ENCODE results near the gene REEP6. TPM values are rescaled to one million over a fixed set of nuclear protein-coding genes. Genes with fewer than 3 reads are reported as not detected.
"Not testable (repeated sequence)": the region's sequence is repeated elsewhere in the genome, so short reads cannot be mapped to it uniquely, and the experiment has no call there.

REEP6 gene
- total RNA-seq, 1 experiment from 2014 or later, result 9.2 TPM

DNA sequence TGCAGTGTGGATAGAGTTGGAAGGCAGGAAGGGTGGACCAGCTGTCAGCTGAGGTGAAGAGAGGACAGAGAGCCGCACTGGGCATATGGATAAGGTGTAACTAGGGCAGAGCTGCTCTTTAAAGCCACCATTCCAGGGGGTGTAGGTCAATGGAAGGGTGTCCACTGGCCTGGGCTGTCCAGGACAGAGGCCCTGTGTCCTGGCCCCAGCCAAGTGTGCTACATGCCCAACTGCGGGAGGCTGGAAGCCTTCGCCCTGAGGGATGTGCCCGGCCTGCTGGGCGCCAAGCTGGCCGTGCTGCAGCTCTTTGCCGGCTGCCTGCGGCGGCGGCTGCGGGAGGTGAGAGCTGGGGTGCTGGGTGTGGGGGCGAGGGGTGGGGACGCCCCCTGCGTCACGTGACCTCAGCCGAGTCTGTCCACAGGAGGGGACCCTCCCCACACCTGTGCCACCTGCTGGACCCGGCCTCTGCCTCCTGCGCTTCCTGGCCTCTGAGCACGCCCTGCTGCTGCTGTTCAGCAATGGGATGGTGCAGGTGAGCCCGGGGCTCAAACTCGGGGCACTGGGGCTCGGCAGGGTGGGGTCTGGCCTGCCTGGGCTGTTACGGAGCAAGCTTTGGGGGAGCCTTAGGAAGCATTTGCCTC, 42.6 kb downstream of the REEP6 start:
- intact Hi-C loops (cut with micrococcal nuclease; ENCODE audit: unreplicated experiment) (no loop called here), in situ Hi-C loops (cut with HindIII; ENCODE audit: low pct_unique_long_range_greater_than_20kb, low sequenced_read_pairs) (no loop called here)
- Histone ChIP-seq H3K27ac (ENCODE audit: low read length) (no peak overlapping the region), H3K4me3 (ENCODE audit: low read depth in 2 of 2, low read length in 2 of 2) (no peak overlapping the region), H3K4me1 (ENCODE audit: control insufficient read depth, insufficient read depth, low read length) (no peaks in the 10 kb centered on the region), H3K9me3 (ENCODE audit: control insufficient read depth, insufficient read depth, low read depth, low read length) (no peaks in the 10 kb centered on the region), H3K27me3 (ENCODE audit: control insufficient read depth, insufficient read depth, low read length) (no peaks in the 10 kb centered on the region), H3K36me3 (ENCODE audit: control insufficient read depth, insufficient read depth, low read length) (no peaks in the 10 kb centered on the region)
- DNase-seq (ENCODE audit: low read depth, low spot score) (no peak), ATAC-seq (peak; percentile 68)
- TF ChIP-seq SIN3A (IDR thresholded peaks at IDR 0.05; ENCODE audit: borderline replicate concordance, insufficient read depth, low read depth, low read length) (no peak), POLR2AphosphoS5 (IDR thresholded peaks at IDR 0.05; ENCODE audit: low read depth, low read length) (no peak), TCF7L2 (IDR thresholded peaks at IDR 0.05; ENCODE audit: low read depth, low read length) (no peak), CTCF (IDR thresholded peaks at IDR 0.05) (no peak)
- TF ChIP-seq, protein P1, sequence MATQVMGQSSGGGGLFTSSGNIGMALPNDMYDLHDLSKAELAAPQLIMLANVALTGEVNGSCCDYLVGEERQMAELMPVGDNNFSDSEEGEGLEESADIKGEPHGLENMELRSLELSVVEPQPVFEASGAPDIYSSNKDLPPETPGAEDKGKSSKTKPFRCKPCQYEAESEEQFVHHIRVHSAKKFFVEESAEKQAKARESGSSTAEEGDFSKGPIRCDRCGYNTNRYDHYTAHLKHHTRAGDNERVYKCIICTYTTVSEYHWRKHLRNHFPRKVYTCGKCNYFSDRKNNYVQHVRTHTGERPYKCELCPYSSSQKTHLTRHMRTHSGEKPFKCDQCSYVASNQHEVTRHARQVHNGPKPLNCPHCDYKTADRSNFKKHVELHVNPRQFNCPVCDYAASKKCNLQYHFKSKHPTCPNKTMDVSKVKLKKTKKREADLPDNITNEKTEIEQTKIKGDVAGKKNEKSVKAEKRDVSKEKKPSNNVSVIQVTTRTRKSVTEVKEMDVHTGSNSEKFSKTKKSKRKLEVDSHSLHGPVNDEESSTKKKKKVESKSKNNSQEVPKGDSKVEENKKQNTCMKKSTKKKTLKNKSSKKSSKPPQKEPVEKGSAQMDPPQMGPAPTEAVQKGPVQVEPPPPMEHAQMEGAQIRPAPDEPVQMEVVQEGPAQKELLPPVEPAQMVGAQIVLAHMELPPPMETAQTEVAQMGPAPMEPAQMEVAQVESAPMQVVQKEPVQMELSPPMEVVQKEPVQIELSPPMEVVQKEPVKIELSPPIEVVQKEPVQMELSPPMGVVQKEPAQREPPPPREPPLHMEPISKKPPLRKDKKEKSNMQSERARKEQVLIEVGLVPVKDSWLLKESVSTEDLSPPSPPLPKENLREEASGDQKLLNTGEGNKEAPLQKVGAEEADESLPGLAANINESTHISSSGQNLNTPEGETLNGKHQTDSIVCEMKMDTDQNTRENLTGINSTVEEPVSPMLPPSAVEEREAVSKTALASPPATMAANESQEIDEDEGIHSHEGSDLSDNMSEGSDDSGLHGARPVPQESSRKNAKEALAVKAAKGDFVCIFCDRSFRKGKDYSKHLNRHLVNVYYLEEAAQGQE (IDR thresholded peaks at IDR 0.05; ENCODE audit: insufficient read depth in 1 of 2, low read depth in 2 of 2, low read length in 1 of 2), result no peak
- ChIA-PET CTCF (no interaction called here), POLR2A (no interaction called here)
- no TSS peak for BruUV-seq (replicated peaks)

GRCh38 chr19:1534972-1535371, 44.0 kb downstream of the REEP6 start:
- Histone ChIP-seq H3K9me3 (ENCODE audit: control insufficient read depth, insufficient read depth, low read depth, low read length) (no peaks in the 10 kb centered on the region), H3K4me1 (ENCODE audit: control insufficient read depth, insufficient read depth, low read length) (no peaks in the 10 kb centered on the region), H3K4me3 (ENCODE audit: low read depth in 2 of 2, low read length in 2 of 2) (no peak overlapping the region), H3K27me3 (ENCODE audit: control insufficient read depth, insufficient read depth, low read length) (no peaks in the 10 kb centered on the region), H3K27ac (ENCODE audit: low read length) (no peak overlapping the region), H3K36me3 (ENCODE audit: control insufficient read depth, insufficient read depth, low read length) (no peaks in the 10 kb centered on the region)
- TF ChIP-seq, protein P1 (IDR thresholded peaks at IDR 0.05; ENCODE audit: insufficient read depth in 1 of 2, low read depth in 2 of 2, low read length in 1 of 2), result no peak
- TF ChIP-seq SIN3A (IDR thresholded peaks at IDR 0.05; ENCODE audit: borderline replicate concordance, insufficient read depth, low read depth, low read length), result no peak
- no peak for TF ChIP-seq TCF7L2 (IDR thresholded peaks at IDR 0.05; ENCODE audit: low read depth, low read length)
- no peak for TF ChIP-seq POLR2AphosphoS5 (IDR thresholded peaks at IDR 0.05; ENCODE audit: low read depth, low read length)
- DNase-seq (ENCODE audit: low read depth, low spot score), result no peak
- intact Hi-C loops (cut with micrococcal nuclease; ENCODE audit: unreplicated experiment), result no loop called here
- BruUV-seq (replicated peaks), result no TSS peak
- in situ Hi-C loops (cut with HindIII; ENCODE audit: low pct_unique_long_range_greater_than_20kb, low sequenced_read_pairs), result no loop called here
- ATAC-seq, result no peak
- ChIA-PET POLR2A (no interaction called here), CTCF (interaction anchor here (0.9 kb wide), 1 partner anchor 15 kb away, joined by 3 read pairs; no protein-coding TSS in a partner anchor)

GRCh38 chr19:1535699-1536098, 44.7 kb downstream of the REEP6 start:
- H3K27me3 ChIP-seq (ENCODE audit: control insufficient read depth, insufficient read depth, low read length); H3K4me1 ChIP-seq (ENCODE audit: control insufficient read depth, insufficient read depth, low read length); H3K4me3 ChIP-seq (ENCODE audit: low read depth in 2 of 2, low read length in 2 of 2); BruUV-seq (replicated peaks); H3K27ac ChIP-seq (ENCODE audit: low read length); H3K9me3 ChIP-seq (ENCODE audit: control insufficient read depth, insufficient read depth, low read depth, low read length); DNase-seq (ENCODE audit: low read depth, low spot score); POLR2A ChIA-PET; H3K36me3 ChIP-seq (ENCODE audit: control insufficient read depth, insufficient read depth, low read length); intact Hi-C loops (cut with micrococcal nuclease; ENCODE audit: unreplicated experiment); in situ Hi-C loops (cut with HindIII; ENCODE audit: low pct_unique_long_range_greater_than_20kb, low sequenced_read_pairs); ATAC-seq: not testable (repeated sequence)
- CTCF ChIA-PET, result interaction anchor here (0.9 kb wide), 1 partner anchor 15 kb away, joined by 3 read pairs; no protein-coding TSS in a partner anchor

Measured in Panc1 (cell line).